Colonic mucosa (tissue), 4 donors: ENCODE data around the gene SMYD5. TPM values are rescaled to one million over a fixed set of nuclear protein-coding genes. Genes with fewer than 3 reads are reported as not detected.

ENCODE experiments used
- DNase-seq: peaks from one replicate; pipeline ENCODE4 v3.0.0-alpha.2; 2020
- H3K27ac ChIP-seq: fragments of 200-600 bp; one replicate; pipeline ENCODE4 v1.8.0; 2021
- H3K27me3 ChIP-seq: fragments of 200-600 bp; one replicate; pipeline ENCODE4 v1.8.0; 2021
- H3K36me3 ChIP-seq: fragments of 200-600 bp; one replicate; pipeline ENCODE4 v1.8.0; 2021
- H3K4me1 ChIP-seq: fragments of 200-600 bp; one replicate; pipeline ENCODE4 v1.8.0; 2021; ENCODE audit warnings: mild to moderate bottlenecking
- H3K4me3 ChIP-seq: fragments of 200-600 bp; one replicate; pipeline ENCODE4 v1.8.0; 2021
- H3K9ac ChIP-seq, 2 donors: one replicate each; pipeline ENCODE4 v1.7.0; 2013; ENCODE audit warnings: control low read depth in 2 of 2, low read depth in 2 of 2, low read length in 2 of 2
- H3K9me3 ChIP-seq: fragments of 200-600 bp; one replicate; pipeline ENCODE4 v1.8.0; 2021
- intact Hi-C: fragments of 100-400 bp; cut with DNase I; formaldehyde crosslinking; loops from one replicate; pipeline ENCODE4 v1.14.1; 2022
- total RNA-seq, 2 donors: library from RNA; stranded (reverse); fragmentation: NEBNext Ultra II Directional in 1 of 2; extraction: Animal tissue kit (Norgen Biotek cat#: 25700) in 1 of 2; gene quantifications; one replicate each; pipeline ENCODE4 v1.2.1, GENCODE V29; 2021
- TF ChIP-seq, protein P1 (sequence below): fragments of 200-600 bp; IDR thresholded peaks from one replicate; pipeline ENCODE4 v1.8.0; 2022; ENCODE audit warnings: antibody characterized with exemption, mild to moderate bottlenecking
- donor health status: healthy.
- donor health status: DM: no; HTN: no; CAD: no.
- donor health status: DM: no; HTN: no; CAD: no.

SMYD5 gene
- total RNA-seq, 2 donors from 2014 or later, result 9.4 to 18.9 TPM

DNA sequence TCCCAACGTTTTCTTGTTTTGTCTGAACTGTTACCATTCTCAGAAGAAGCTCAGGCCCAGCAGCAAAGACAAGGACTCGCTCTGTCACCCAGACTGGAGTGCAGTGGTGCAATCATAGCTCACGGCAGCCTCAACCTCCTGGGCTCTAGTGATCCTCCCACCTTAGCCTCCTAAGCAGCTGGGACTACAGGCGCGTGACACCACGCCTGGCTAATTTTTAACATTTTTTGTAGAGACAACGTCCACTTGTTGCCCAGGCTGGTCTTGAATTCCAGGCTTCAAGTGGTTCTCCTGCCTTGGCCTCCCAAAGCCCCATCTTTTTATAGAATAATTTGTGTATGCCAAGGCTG lies 2.0 kb upstream of the SMYD5 start:
- TF ChIP-seq, protein P1, sequence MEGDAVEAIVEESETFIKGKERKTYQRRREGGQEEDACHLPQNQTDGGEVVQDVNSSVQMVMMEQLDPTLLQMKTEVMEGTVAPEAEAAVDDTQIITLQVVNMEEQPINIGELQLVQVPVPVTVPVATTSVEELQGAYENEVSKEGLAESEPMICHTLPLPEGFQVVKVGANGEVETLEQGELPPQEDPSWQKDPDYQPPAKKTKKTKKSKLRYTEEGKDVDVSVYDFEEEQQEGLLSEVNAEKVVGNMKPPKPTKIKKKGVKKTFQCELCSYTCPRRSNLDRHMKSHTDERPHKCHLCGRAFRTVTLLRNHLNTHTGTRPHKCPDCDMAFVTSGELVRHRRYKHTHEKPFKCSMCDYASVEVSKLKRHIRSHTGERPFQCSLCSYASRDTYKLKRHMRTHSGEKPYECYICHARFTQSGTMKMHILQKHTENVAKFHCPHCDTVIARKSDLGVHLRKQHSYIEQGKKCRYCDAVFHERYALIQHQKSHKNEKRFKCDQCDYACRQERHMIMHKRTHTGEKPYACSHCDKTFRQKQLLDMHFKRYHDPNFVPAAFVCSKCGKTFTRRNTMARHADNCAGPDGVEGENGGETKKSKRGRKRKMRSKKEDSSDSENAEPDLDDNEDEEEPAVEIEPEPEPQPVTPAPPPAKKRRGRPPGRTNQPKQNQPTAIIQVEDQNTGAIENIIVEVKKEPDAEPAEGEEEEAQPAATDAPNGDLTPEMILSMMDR, result no peak
- no peak for DNase-seq
- Histone ChIP-seq H3K4me1 (no peaks in the 10 kb centered on the region), H3K9ac (no peak overlapping the region), H3K27me3 (no peaks in the 10 kb centered on the region), H3K9me3 (no peaks in the 10 kb centered on the region), H3K27ac (no peak overlapping the region), H3K36me3 (no peaks in the 10 kb centered on the region), H3K4me3 (no peak overlapping the region)
- intact Hi-C loops, result no loop called here

DNA sequence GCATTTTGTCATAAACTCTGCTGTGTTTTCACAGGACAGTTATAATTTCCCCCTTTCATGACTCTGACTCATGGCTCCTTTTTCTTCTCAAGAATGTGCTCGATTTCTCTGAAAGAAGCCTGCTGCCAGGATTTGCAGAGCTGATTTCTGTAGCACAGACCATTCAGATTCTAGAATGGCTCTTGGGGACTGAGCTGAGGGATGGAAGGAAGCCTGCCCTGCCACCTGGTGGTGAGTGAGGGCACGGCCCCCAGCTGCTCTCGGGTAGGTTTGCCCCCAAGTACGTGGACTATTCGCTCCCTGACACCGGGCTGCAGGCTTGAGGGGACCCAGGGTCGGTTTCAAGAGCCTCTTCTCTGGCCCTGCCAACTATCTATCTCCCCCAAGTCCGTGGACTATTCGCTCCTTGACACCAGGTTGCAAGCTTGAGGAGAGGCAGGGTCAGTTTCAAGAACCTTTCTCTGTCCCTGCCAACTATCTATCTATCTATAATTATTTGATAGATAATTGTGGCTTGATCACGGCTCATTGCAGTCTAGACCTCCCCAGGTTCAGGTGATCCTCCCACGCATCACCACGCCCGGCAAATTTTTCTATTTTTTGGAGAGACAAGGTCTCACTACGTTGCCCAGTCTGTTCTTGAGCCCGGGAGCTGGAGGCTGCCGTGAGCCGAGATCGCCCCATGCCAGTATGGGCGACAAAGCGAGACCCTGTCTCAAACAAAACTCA lies 1.4 kb upstream of the SMYD5 start:
- TF ChIP-seq, protein P1, result peak; percentile 94
- Histone ChIP-seq H3K9ac (peak overlapping the region in 1 of 2 donors; percentile 28), H3K9me3 (no peaks in the 10 kb centered on the region), H3K4me3 (no peak overlapping the region), H3K36me3 (no peaks in the 10 kb centered on the region), H3K27ac (no peak overlapping the region), H3K27me3 (no peaks in the 10 kb centered on the region), H3K4me1 (no peaks in the 10 kb centered on the region)
- intact Hi-C loops, result no loop called here
- DNase-seq, result peak; percentile 69

DNA sequence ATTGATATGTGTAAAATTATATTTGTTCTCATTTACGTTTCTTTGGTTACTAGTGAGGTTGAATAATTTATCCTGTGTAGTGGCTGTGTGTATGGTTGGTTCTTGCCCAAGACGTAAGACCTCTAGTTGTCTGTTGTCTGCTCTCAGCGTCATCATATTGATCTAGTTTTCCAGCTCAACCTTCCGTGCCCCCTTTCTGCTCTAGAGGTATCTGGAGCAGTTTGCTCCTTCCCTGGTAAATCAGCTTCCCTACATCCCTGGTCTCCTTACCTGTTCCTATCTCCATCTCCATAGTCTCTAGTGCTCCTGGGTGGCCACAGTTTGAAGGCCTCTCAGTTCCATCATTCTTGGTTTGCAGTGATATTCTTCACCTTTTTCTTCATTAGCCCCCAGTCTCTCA lies 1.2 kb downstream of the SMYD5 start:
- Histone ChIP-seq H3K36me3 (no peaks in the 10 kb centered on the region), H3K9me3 (no peaks in the 10 kb centered on the region), H3K9ac (peak overlapping the region in 1 of 2 donors; percentile 59), H3K27ac (no peak overlapping the region), H3K27me3 (no peaks in the 10 kb centered on the region), H3K4me3 (no peak overlapping the region), H3K4me1 (no peaks in the 10 kb centered on the region)
- intact Hi-C loops, result no loop called here
- no peak for DNase-seq
- TF ChIP-seq, protein P1, result no peak

GRCh38 chr2:73217160-73217559 lies 3.1 kb downstream of the SMYD5 start:
- TF ChIP-seq, protein P1, result no peak
- Histone ChIP-seq H3K36me3 (no peaks in the 10 kb centered on the region), H3K4me3 (no peak overlapping the region), H3K9me3 (no peaks in the 10 kb centered on the region), H3K27ac (no peak overlapping the region), H3K9ac (no peak overlapping the region), H3K4me1 (no peaks in the 10 kb centered on the region), H3K27me3 (no peaks in the 10 kb centered on the region)
- no peak for DNase-seq
- intact Hi-C loops, result no loop called here

GRCh38 chr2:73217826-73218225 lies 3.8 kb downstream of the SMYD5 start:
- Histone ChIP-seq H3K36me3 (no peaks in the 10 kb centered on the region), H3K4me1 (no peaks in the 10 kb centered on the region), H3K27ac (no peak overlapping the region), H3K4me3 (no peak overlapping the region), H3K9me3 (no peaks in the 10 kb centered on the region), H3K9ac (no peak overlapping the region), H3K27me3 (no peaks in the 10 kb centered on the region)
- TF ChIP-seq, protein P1, result no peak
- intact Hi-C loops, result no loop called here
- no peak for DNase-seq
